EL (cell line): ENCODE results near the gene MDM2.
"Not testable (repeated sequence)": the region's sequence is repeated elsewhere in the genome, so short reads cannot be mapped to it uniquely, and the experiment has no call there.

Source experiments
- DNase-seq: peaks from one replicate; pipeline ENCODE4 v3.0.0-alpha.2; 2016

Gene MDM2

GRCh38 chr12:68786929-68787328 lies 21.0 kb upstream of the MDM2 start:
- DNase-seq = no peak

DNA sequence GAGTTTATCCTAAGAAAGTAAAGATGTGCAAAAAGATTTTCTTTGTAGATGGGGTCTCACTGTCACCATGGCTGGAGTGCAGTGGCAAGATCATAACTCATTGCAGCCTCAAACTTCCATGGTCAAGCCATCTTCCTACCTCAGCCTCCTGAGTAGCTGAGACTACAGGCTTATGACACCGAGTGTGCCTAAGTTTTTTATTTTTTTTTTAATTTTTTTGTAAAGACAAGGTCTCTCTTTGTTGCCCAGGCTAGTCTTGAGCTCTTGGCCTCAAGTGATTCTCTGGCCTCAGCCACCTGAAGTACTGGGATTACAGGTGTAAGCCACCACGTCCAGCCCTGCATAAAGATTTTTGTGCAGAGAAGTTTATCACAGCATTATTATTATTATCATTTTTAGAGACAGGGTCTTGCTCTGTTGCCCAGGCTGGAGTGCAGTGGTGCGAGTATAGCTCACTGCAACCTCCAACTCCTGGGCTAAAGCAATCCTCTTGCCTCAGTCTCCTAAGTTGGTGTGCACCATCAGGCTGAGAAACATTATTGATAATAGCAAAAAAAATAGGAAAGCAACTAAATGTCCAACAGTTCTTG lies 19.3 kb upstream of the MDM2 start:
- DNase-seq = no peak

- no peak for DNase-seq
Observed at GRCh38 chr12:68789144-68789878, 18.7 kb upstream of the MDM2 start.

- no peak for DNase-seq
Observed at GRCh38 chr12:68790081-68790951, 17.7 kb upstream of the MDM2 start.

DNA sequence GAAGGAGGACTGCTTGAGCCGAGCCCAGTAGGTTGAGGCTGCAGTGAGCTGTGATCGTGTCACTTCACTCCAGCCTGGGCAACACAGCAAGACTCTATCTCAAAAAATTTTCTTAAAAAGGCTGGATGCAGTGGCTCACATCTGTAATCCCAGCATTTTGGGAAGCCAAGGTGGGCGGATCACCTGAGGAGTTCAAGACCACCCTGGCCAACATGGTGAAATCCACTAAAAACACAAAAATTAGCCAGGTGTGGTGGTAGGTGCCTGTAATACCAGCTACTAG lies 17.1 kb upstream of the MDM2 start:
- no peak for DNase-seq

- no peak for DNase-seq
Observed at GRCh38 chr12:68791897-68792481, 16.0 kb upstream of the MDM2 start.

GRCh38 chr12:68792952-68793351 lies 15.0 kb upstream of the MDM2 start:
- DNase-seq = peak; percentile 61

- no peak for DNase-seq
Observed at GRCh38 chr12:68793436-68793835, 14.5 kb upstream of the MDM2 start.

GRCh38 chr12:68793975-68794652 lies 13.9 kb upstream of the MDM2 start:
- DNase-seq = no peak

- peak; percentile 67 for DNase-seq
Observed at GRCh38 chr12:68794653-68795251, 13.2 kb upstream of the MDM2 start.

DNA sequence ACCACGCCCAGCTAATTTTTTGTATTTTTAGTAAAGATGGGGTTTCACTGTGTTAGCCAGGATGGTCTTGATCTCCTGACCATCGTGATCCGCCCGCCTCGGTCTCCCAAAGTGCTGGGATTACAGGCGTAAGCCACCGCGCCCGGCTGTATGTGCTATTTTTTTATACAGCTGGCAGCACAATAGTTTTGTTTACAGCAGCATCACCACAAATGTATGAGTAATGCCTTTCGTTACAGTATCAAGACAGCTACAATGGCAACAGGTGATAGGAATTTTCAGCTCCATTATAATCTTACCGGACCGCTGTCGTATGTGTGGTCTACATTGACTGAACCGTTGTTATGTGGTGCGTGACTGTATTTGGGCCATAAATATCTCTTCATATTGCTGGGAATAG lies 11.6 kb upstream of the MDM2 start:
- DNase-seq = no peak

GRCh38 chr12:68798882-68799234 lies 9.1 kb upstream of the MDM2 start:
- no peak for DNase-seq

GRCh38 chr12:68800294-68800693 lies 7.7 kb upstream of the MDM2 start:
- no peak for DNase-seq

GRCh38 chr12:68801124-68801523 lies 6.9 kb upstream of the MDM2 start:
- DNase-seq = not testable (repeated sequence)

DNA sequence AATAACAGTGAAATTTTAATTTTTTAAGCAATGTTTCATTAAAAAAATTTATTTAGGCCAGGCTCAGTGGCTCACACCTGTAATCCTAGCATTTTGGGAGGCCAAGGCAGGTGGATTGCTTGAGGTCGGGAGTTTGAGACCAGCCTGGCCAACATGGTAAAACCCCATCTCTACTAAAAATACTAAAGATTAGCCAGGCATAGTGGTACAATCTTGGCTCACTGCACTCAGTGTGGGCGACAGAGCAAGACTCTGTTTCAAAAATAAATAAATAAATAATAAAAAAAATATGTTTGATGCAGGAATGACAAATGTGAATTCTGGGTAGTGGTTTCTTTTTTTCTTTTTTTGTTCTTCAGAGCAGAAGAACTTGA lies 5.6 kb upstream of the MDM2 start:
- not testable (repeated sequence) for DNase-seq

- not testable (repeated sequence) for DNase-seq
Observed at GRCh38 chr12:68802911-68803651, 4.9 kb upstream of the MDM2 start.

DNA sequence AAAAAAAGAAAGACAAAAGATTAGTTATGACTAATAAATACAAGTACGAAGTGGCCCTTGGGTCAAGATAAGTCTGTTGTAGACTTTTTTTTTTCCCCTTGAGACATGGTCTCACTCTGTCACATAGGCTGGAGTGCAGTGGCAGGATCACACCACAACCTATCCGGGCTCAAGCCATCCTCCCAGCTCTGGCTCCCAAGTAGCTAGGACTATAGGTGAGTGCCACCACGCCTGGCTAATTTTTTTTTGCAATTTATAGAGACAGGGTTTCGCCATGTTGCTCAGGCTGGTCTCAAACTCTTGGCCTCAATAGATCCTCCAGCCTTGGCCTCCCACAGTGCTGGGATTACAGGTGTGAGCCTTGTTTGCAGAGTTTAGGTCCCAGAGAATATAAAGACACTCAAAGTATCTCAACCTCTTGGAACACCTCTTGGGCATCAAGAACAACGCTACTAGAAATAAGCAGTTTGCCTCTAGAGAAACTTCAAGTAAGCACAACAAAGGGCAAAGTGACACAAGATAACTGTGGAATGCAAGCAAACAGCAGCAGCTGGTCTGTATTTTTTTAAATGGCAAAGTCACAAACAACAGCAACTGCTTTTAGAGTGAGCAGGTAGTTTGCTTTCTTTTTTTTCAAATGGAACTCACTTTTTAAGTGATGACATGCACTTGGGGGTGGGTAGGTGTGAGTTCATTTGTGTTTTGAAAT lies 3.9 kb upstream of the MDM2 start:
- DNase-seq = no peak

DNA sequence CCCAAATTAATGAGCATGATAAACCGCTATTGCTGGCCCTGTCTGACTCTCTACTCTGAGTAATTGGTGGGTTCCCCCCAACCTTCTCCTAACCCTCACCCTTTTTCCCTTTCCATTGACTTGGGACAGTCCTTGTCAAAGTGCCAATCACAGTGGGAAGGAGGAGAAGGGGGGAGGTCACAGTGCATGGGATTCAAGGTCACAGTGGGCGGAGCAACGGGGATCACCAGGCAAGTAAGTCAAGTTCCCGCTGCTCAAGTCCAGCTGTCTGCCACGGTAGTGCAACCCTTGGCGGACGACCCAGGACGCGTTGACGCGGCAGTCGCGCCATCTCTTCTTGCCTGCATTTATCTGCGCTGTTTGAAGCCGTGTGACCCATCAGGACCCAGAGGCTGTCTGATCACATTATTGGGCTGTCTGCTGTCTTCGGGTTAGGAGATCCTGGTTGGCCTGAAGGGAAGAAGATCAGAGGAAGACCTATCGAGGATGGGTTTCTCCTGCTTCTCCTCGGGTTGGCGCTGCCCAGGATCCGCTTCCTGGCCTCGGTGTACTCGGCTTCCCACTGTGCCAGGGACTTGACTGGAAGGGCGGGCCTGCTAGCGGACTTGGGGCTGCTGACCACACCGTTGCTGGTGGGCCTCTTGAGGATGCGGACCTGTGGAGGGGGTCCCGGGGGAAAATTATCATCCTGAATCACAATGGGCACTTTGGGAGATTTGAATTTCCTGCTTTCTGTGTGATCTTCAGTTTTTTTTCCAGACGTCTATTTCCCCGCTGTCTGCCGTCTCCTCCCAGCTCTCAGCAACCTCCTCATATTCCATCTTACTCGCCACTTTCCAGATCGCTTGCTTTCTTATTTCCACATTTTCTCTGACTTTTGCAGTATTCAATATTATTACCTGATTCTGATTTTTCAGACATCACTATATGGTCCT lies 3.1 kb upstream of the MDM2 start:
- no peak for DNase-seq

GRCh38 chr12:68805592-68806120 lies 2.3 kb upstream of the MDM2 start:
- DNase-seq = no peak
